Measurements from ENCODE around the gene ARHGAP29. TPM values are rescaled to one million over a fixed set of nuclear protein-coding genes. Genes with fewer than 3 reads are reported as not detected.

ARHGAP29 gene
- polyA plus RNA-seq, 3 donors, result 68.7 to 94.3 (median 83.2) TPM

DNA sequence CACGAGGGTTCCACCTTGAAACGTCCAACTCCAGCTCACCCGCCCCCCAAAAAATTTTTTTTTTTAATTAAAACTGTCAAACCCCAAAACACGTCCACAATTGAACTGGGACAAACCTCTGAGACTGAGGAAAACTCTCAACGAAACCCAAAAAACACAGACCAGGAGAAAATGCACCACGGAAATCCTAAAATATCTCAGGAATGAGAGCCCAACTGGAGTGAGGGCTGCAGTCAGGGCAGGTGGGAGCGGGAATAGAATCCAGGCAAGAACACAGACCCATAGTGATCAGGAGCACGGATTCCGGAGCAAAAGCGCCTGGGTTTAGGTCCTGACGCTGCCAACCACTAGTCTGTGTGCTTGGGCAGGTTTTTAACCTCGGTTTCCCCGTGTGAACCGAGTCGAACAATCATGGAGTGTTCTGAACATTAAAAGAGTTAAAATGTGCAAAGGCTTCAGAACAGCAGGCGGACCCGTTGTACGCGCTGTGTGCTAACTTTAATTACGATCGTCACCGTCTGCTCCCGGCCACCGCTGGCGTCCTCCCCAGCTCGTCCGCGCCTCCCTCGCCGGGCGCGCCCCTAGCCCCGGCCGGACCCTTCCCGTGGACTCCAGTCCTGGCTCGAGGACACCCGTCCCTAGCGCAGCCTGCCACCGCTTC is 624 bp downstream of the ARHGAP29 start:
- peak; percentile 20 for DNase-seq

DNA sequence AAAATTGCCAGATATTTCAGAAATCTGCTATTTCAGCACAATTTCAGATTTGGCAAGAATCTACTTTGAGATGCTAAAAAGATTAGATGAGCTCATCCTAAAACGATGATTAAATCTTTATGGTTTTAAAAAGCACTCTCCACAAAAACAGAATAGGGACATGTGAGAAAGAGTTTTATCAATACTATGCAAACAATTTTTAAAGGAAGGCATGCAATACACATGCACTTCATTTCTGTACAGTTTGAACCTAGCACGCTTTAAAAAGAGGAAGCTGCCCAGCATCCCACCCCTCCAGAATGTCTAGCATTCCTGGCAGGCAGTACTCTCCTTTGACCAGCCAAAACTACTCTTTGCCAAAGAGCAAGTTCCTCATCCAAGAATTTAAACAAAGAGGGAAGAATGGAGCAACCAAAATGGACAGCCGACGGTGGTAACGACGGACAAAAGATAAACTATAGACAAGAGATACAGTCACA is 1.3 kb downstream of the ARHGAP29 start:
- peak; percentile 16 for DNase-seq

DNA sequence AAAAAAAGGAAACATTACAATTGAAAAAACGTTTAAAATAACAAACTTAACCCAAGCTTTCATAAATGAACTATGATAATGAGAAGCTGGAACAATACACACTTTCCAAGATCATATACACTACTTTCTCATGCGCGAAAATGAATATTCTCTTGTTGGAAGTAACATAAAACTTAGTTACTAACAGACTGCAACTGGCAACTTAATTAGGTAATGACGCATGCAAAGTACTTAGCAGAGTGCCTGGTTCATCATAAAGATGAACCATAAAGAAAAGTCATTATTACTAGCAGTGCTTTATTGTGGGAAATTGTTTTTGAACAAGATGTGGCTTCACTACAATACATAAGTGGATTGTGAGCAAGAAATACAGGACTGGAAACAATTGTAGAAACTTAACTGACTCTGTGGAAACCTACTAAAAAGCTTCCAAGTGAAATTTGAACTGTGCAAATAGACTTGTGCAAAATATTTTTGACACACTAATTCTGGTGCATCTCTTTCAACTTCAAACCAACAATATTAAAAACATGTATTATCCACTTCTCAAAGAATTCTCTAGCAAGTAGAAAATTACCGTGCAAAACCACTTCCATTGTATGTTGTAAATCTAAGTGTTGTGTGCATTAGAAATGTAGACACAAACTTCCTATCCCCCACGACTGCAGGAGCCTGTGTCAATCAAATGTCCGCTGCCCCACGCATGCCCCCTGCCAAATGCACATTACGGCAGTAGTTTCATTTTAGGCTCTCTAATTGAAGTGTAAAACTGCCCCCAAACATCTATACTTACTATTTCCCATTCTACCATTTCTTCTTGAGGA is 2.0 kb downstream of the ARHGAP29 start:
- DNase-seq, result no peak

DNA sequence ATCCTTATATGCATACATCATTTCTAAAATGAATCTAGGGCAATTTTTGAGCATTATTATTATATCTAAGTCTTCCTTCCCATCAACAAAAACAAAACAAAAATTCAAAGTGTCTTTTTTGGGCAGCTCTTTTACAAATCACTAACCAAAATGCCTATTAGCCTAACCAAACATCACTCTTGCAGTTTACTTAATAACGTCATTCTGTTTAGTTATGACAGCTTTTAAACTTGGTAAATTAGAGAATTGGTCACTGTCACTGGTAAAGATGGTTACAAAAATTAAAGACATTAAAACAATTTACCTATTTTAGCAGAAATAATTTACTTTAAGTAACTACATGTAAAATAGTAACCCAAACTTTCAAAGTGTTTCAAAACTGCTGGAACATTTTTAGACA is 2.8 kb downstream of the ARHGAP29 start:
- DNase-seq, result no peak

DNA sequence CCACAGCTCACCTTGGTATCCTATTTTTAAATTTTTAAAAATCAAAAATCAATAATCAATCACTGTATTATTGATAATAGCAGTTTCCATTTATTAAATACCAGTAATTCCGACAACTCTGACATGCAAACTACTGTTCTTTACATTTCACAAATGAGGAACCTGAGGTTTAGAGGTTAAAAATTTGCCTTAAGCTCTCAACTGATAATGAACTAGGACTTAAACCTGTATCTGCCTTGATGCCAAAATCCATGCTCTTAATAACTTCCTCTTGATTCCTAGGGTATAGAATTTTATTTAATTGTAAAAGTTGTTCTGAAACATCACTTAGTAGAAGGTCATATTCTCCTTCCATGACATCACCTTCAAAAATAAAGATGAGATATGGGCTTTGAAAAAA is 5.6 kb downstream of the ARHGAP29 start:
- DNase-seq, result no peak

DNA sequence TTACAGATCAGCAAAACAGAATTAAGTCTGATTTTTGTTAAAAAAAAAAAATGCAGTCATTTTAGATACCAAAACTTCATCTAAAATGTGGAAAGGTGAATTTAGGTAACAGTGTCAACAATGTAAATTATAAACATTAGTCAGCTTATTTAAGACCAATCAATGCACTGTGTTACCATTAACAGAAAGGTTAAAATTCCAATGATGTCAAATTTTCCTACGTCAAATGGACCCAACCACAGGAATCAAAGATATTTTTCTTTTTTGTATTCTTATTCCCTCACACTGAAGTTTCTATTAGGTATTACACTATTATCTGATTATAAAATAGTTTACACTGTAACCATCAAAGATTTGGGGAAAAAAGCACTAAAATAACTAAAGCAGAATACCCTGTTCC is 6.5 kb downstream of the ARHGAP29 start:
- DNase-seq, result no peak

DNA sequence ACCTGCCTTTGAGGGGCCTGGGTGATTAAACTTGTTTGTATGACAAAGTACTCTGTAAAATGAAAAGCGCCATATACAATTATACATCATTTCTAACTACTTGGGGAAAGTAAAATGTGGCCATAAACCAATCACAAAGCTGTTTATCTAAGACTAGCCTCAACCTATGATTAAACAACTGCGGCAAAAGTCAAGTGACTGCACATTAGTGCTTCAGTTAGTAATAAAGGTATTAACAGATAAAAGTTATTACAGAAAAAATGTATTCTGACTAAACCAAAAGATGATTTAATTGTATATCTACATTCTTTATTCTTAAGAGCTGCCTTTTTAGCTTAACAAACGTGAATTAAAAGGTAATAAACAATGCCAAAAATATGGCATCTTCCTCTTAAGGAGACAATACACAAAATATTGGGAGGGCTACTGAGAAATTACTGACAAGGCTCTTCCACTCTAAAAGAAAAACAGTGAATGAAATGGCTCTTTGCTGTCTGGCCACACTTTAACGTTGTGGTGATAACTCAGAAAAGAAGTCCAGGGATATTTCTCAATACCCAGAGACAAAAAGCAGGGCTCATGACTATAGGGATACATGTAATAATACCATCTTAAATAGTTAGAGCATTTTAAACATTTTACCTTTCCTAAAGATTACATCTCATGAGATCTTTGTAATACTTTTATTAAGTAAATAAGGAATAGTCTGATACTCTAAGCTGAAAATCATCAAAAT is 8.6 kb downstream of the ARHGAP29 start:
- DNase-seq, result no peak

DNA sequence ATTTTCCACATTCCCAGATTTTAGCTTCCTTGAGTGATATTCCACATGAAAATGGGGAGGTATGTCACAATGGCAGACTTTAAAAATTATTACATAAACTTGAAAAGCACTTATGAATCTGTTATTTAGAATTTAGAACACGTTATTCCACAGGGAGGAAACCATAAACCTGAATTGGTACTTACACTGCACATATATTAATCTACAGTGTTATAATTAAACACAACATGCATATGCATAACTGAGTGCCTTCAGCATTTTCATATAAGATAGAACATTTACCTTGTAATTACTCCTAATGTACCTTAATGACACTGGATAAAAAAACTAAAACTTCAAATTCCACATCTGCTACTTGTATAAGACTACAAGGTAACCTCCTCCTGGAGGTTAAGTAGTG is 9.8 kb downstream of the ARHGAP29 start:
- no peak for DNase-seq

DNA sequence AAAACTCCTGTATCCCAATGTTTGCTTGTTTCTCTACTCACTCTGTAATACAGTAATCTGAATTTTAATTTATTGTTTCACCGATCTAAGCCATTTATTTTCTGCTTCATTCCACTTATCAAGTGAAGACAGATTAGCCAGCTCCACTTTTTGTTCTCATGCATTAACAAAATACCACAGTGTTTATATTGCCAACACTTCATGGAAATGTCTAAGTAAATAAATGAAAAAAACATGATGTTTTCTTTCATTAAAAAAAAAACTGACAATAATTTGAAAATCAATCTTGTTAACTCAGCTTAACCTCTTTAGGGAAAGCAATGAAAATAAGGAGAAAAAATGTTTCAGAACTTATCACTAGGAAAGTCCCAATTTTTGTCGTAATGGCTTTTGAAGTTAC is 11.5 kb downstream of the ARHGAP29 start:
- DNase-seq, result no peak

DNA sequence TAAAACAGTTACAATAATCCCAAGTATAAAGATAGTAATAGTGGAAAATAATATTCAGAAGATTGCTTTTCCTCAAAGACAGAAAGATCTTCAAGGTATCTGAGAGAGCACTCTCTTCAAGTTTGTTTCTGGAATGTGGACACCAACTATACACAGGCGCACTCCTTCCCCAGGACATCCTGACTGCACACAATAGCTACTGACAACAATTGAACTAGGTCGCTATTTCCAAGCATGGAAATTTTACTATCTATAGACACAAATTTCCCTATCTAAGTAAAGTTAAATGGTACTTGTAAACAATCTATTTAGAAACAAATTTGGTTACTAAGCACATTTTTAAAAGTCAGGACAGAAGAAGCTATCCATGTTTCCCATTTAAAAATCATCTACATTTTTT is 19.1 kb downstream of the ARHGAP29 start:
- no peak for DNase-seq

DNA sequence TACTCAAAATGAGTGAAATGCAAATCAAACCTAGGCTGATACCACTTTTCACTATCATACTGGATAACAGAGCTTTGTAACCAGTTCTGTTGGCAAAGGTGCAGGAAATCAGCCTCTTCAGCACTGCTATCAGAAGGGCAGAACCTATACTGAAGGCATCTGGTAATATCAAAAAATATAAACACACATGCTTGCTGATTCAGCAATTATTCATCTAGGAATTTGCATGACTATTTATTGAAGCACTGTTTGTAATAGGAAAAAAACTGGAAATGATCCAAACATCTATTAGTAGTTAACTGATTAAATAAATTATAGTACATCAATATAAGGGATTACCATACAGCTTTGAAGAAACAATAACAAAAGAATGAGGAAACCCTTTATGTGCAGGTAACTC is 21.4 kb downstream of the ARHGAP29 start:
- no peak for DNase-seq

DNA sequence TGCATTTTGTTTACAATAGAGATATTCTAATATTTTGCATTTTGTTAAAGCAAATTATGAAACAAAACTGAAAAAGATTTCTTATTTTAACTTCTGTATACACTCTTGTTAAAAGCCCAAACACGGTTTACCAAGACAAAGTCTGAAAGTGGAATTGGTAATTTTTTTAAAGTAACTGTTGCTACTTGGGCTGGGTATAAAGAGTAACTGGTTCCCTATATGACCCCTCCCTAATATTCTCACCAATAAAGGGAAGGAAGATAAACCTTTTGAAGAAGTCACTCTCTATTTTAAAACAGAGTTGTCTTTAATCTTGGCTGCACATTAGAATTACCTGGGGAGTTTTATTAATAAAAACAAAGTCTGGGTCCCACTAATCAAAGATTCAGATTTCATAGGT is 27.4 kb downstream of the ARHGAP29 start:
- no peak for DNase-seq

DNA sequence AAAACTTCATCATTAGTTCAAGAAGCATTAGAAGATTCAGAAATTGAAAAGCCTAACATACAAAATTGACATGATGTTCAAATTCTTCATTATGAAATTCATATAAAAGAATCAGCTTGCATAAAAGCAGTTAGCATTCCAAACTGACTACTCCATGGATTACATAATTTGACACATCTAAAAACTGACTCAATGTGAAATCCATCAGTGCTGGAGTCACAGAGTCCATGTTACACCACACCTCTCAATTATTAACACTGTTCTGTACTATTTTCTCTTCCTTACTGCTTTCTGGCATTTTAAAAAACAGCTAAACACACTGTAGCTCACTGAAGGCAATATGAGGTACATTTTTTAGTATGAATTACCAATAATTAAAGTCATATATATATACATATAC is 28.0 kb downstream of the ARHGAP29 start:
- DNase-seq, result no peak

- no peak for DNase-seq
These were observed 29.7 kb downstream of the ARHGAP29 start for GRCh38 chr1:94207695-94208094.

DNA sequence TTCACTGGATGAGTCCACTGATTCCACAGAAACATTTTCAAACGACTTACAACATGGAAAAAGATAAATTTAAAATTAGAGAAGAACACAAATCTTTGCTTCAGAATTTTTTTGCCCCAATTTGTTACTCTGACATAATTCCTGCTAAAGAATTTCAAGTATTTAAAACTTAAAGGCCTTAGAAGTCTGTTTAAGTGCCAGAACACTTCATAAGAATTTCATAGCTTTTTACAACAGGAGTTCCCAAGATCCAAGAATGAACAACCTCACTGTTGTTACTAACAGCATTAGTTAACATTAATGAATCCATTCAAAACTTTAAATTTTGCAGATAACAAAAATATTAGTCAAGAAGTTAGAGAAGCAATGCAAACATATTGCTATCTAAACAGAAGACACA is 31.7 kb downstream of the ARHGAP29 start:
- DNase-seq, result no peak

- no peak for DNase-seq
These were observed 35.1 kb downstream of the ARHGAP29 start for GRCh38 chr1:94202241-94202640.

GRCh38 chr1:94199398-94199797 is 38.0 kb downstream of the ARHGAP29 start:
- DNase-seq, result no peak

DNA sequence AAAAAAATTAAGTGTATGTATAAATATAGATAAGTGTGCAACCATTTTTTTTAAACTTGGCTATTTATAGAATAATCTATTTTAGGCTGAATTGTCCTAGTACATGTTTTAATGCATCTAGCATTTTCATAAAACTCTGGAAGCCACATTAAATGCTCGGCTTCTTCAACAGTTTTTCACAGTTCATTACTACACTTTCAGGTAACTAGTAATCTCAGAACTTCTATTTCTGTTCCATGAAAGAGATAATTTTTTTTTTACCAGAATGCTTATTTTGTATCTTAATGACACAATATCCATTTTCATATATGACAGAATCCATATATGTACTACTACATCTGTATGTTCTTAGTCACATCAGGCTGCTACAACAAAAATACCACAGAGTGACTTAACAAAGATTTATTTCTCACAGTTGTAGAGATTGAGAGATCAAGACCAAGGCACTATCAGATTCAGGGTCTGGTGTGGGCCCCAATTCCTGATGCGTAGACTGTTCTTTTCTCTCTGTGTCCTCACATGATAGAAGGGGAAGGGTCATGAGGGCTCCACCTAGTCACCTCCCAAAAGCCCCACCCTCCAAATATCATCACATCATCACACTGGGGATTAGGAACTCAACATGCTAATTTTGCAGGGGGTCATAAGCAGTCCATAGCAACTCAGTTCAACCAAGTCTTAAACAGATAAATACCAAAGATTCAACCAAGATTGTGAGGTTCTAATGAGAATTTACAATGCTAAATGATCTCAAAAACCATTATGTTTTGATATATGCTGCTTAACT is 43.1 kb downstream of the ARHGAP29 start:
- no peak for DNase-seq

DNA sequence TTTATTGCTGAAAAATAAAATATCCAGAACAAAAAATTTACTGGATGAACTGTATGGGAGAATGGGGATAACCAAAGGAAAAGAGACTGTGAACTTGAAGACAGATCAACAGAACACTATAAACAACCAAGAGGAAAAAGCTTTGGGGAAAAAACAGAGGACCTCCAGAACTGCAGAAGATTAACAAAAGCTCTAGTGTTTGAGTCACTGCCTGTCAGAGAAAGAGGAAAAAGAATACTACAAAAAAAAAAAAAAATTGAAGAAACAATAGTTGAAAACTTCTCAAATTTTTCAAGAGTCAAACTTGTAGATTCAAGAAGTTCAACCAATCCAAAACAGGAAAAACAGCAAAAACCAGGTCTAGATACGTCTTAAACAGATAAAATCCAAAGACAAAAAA is 44.3 kb downstream of the ARHGAP29 start:
- DNase-seq, result no peak

DNA sequence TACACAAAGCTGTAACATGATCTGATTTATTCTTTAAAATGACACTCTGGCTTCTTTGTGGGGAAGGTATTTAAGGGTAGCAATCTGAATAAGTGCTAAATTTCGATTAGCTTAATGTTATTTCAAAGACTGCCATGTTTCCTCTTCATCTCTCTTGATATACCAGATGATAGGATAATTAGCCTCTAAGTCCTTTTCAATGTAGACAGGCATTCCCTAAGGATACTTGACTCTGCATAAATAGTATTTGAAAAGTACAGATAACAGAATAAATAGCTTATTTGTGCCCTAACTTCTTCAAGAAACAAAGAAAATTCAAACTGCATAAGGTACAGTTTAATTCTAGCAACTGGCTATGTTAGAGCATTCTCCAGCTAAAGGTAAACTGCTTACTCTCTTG is 46.2 kb downstream of the ARHGAP29 start:
- no peak for DNase-seq

DNA sequence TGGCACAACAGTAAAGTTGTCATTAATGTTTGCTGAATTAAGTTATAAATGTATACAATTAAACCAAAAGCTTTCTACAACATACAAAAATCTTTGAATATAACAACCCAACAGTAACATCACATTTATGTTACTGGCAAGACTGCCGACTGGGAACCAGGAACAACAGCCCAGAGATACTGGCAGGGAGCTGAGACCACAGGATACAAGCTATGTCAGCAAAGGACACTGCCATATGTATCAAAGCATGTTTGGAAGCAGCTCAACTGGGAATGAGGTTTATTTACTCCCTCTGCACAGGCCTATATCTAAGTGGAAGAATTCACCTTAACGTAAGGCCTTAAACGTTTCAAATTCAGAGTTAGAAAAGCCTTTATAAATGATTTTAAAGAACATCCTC is 50.4 kb downstream of the ARHGAP29 start:
- DNase-seq, result no peak

- DNase-seq, result no peak
These were observed 54.1 kb downstream of the ARHGAP29 start for GRCh38 chr1:94183197-94183815.

Data from renal pelvis (tissue), 4 donors.